SK-N-SH treated with all-trans-retinoic acid at 6 μM for 48 hours (cell line): Measurements from ENCODE around the gene GARS1.

Source experiments
- CREB5 ChIP-seq: fragments of 250-450 bp; sonication (Bioruptor Pico); IDR thresholded peaks from 2 replicates; pipeline ENCODE4 v1.5.1; 2020; ENCODE audit warnings: low read depth, mild to moderate bottlenecking, moderate library complexity
- OSR1 ChIP-seq: fragments of 250-450 bp; sonication (Bioruptor Pico); IDR thresholded peaks from 2 replicates; pipeline ENCODE4 v1.8.0; 2022; ENCODE audit warnings: moderate library complexity, mild to moderate bottlenecking, inconsistent platforms
- PATZ1 ChIP-seq: fragments of 250-450 bp; sonication (Bioruptor Pico); IDR thresholded peaks from 2 replicates; pipeline ENCODE4 v1.8.0; 2020; ENCODE audit warnings: mild to moderate bottlenecking, moderate library complexity, borderline replicate concordance
- PPARA ChIP-seq: fragments of 250-450 bp; sonication (Bioruptor Pico); IDR thresholded peaks from 2 replicates; pipeline ENCODE4 v1.5.0; 2020; ENCODE audit warnings: mild to moderate bottlenecking, borderline replicate concordance
- ZFP3 ChIP-seq: fragments of 250-450 bp; sonication (Bioruptor Pico); IDR thresholded peaks from 2 replicates; pipeline ENCODE4 v1.5.0; 2020; ENCODE audit warnings: mild to moderate bottlenecking, moderate library complexity
- ZFP30 ChIP-seq: fragments of 450-650 bp; formaldehyde crosslinking; IDR thresholded peaks from 2 replicates; pipeline ENCODE4 v1.5.0; 2022; ENCODE audit warnings: mild to moderate bottlenecking, moderate library complexity
- ZNF70 ChIP-seq: fragments of 450-650 bp; formaldehyde crosslinking; IDR thresholded peaks from 2 replicates; pipeline ENCODE4 v1.5.0; 2020; ENCODE audit warnings: mild to moderate bottlenecking, moderate library complexity

GRCh38 chr7:30584965-30585364 lies 9.7 kb upstream of the GARS1 start:
- TF ChIP-seq OSR1 = no peak
- no peak for TF ChIP-seq ZFP3
- TF ChIP-seq CREB5 (CRISPR knock-in tag) = no peak
- TF ChIP-seq ZFP30 = no peak
- TF ChIP-seq PATZ1 (CRISPR knock-in tag) = no peak
- TF ChIP-seq ZNF70 (CRISPR knock-in tag) = no peak
- TF ChIP-seq PPARA (CRISPR knock-in tag) = no peak
